HK-2 (cell line): ENCODE measurements around the gene PKNOX1.
"Not testable (repeated sequence)": the region's sequence is repeated elsewhere in the genome, so short reads cannot be mapped to it uniquely, and the experiment has no call there.

Experiments
- DNase-seq: peaks from one replicate; pipeline ENCODE4 v3.0.0-alpha.2; 2018; ENCODE audit not compliant: unreplicated experiment

Gene PKNOX1

GRCh38 chr21:43053112-43053511 lies 78.8 kb downstream of the PKNOX1 start:
- not testable (repeated sequence) for DNase-seq

- DNase-seq = not testable (repeated sequence)
Observed at GRCh38 chr21:43062955-43063664, 88.7 kb downstream of the PKNOX1 start.

DNA sequence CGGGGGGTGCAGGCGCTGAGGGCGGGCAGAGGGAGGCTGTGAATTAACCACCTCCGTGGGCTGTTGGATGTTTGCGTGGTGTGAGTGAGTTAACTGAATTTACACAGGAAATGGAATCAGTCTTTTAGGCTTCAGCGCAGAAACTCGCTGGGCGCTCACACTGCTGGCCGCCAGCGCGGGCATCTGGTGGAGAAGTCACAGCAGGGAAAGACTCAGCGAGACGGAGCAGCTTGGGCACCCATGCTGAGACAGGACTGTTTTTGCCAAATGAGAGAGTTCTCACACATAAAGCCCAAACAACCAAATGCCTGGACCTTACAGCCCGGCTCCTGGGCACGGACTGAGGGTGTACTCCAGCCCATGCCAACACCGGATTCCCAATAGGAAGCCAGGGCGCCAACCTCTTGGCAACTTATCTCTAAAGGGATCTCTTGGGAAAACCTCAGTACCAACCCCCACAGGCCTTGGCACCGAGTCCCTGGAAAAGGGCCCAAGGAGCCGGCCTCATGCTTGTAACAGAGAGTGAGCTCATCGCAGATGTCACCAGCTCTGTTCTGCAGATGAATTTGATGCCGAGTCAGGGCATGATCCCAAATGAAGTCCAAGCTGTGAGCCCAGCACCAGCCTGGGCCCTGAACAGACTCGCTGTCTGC lies 90.0 kb downstream of the PKNOX1 start:
- DNase-seq = not testable (repeated sequence)

DNA sequence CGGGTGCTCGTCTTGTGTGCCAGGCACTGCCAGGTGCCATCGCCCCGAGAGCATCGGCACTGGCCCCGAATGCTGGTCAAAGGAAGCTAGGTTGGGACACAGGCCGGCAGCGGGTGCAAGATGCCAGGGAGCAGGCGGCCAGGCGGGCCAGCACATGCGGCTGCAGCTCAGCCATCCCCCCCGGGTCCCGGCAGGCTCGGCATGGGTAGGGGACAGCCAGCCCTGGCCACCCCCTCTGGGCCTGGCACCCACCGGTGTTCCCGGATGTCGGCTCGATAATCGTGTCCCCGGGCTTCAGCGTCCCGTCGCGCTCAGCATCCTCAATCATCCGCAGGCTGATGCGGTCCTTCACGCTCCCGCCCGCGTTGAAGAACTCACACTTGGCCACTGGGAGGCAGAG lies 91.6 kb downstream of the PKNOX1 start:
- not testable (repeated sequence) for DNase-seq

DNA sequence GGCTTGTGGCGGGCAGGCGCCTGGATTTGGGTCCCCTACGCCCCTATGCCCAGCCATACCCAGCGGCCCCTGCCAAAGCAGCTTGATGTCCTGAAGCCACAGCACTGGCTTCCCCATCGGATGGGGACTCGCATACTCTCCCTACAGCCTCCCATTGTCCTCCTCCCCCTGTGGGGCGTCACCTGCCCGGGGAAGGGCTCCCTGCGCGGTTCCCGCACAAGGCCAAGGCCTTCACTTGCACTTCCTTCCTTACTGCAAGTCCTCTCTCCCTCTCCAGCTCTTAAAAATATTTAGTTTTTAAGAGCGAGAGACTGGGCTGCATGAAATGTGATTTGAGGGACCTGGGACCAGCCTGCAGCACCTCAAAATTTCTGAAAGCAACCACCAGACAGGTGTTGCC lies 92.3 kb downstream of the PKNOX1 start:
- not testable (repeated sequence) for DNase-seq

- DNase-seq = not testable (repeated sequence)
Observed at GRCh38 chr21:43068065-43068464, 93.7 kb downstream of the PKNOX1 start.

GRCh38 chr21:43069682-43070081 lies 95.3 kb downstream of the PKNOX1 start:
- DNase-seq = not testable (repeated sequence)

DNA sequence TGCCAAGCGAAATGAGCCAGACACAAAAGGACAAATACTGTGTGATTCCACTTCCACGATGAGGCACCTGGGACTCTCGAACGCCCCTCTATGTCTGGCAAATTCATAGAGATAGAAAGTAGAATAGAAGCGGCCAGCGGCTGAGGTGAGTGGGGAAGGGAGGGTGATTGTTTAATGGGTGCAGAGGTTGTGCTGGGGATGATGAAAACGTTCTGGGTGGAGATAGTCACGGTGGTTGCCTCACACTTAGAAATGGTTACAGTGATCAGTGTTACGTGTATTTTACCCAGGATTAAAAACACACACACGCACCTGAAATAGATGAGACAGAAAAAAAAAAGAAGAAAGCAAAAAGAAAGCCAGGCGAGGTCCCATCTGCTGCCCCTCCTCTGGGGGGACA lies 98.4 kb downstream of the PKNOX1 start:
- DNase-seq = not testable (repeated sequence)

DNA sequence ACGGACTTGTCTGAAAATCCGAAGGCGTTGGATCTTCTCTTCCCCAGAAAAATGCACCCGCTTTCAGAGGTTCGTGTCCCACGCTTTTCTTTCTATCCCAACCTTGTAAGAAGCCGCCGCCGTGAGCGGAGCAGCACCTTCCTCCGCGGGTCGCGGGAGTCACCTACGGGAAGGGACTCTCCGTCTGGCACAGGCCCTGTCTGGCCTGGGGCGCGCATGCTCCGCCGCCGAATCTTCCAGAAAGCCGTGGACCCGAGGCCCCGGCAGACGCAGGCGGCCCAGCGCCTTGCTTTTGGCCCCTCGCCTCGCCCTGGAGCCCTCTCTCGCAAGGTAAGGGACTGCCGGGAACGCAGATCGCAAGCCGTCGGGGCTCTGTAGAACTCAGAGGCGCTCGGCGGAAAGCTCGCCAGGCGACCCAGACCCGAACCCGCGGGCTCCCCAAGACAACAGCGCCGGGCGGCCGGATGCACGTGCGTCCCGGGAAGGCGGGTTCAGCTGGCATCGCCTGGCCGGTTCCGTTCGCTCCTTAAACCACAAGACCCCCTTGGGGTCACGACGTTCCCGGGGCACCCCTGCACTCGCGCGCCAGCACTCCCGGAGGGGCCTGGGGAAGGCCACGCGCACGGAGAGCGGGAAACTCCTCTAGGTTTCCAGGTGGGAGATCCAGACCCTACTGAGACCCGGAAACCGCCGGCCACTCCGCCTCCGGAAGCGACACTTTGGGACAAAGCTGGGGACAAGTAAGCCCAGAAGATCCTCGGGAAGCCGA lies 100.2 kb downstream of the PKNOX1 start:
- DNase-seq = not testable (repeated sequence)

GRCh38 chr21:43075170-43076022 lies 101.0 kb downstream of the PKNOX1 start, which contains the start of gene CBS:
Gene CBS (minus strand): TSS chr21:43075835. CDS start chr21:43072193, 3,642 bp downstream.
- DNase-seq = not testable (repeated sequence)

- not testable (repeated sequence) for DNase-seq
Observed at GRCh38 chr21:43076023-43076637, 101.8 kb downstream of the PKNOX1 start.

DNA sequence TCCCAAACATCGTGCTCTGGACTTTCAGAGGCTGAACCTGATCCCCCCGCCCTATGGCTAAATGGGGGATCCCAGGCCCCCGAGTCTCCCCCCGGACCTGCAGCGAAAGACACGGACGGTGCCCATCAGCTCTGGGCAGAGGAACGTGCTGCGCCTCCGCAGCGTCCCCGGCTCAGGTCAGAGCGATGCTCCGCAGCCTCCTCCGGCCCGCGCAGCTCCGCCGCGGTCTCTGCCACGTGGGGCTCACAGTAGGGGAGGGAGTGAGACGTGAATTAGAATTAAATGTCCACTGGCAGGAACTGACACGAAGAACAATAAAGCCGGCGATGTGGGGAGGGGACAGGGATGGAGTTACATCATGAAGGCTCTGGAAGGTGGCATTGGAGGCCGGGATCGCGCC lies 102.3 kb downstream of the PKNOX1 start:
- DNase-seq = not testable (repeated sequence)

DNA sequence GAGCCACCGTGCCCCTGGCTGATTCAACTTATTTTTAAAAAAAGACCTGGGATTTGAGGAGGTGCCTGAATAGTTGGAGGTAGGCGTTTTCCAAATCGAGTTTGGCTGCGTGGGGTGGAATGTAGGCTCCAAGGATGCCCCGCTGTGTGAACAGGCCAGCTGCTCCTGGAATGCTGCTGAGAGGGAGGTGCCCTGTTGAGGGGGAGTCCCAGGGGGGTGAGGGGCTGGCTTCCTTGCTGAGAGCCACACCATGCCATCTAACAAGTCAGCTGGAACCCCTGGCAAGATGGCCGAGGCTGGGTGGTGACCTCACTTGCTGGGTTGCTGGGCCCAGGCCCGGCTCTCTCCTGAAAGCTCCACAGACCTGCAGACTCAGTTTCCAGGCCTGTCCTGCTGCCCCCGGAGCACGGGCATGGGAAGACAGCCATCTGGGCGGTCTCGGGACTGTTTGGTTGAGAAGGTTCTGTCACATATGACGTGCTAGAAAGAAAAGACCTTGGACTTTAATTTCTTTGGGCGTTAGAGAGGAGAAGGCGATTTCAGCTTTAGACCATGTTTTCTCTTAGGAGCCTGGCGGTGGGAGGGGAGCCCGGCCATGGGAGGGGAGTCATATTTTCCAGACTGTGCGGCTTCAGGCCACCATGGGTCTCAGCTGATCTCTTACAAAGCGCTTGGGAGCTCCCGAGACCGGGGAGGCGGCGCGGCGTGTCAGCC lies 108.4 kb downstream of the PKNOX1 start:
- not testable (repeated sequence) for DNase-seq
